Measurements from ENCODE around the gene ZBTB40.
A peak's percentile ranks its signal among the peaks of the same experiment; 100 is the strongest.

Gene ZBTB40

GRCh38 chr1:22451702-22452480, at the start of gene ZBTB40:
Gene ZBTB40, plus strand, starts transcription at chr1:22451851. Its CDS starts 38,098 bp downstream, at chr1:22489949.
- peak; percentile 81 for DNase-seq (ENCODE audit: low read depth)

GRCh38 chr1:22402356-22403053, 49.1 kb upstream of the ZBTB40 start:
- no peak for DNase-seq (ENCODE audit: low read depth)

GRCh38 chr1:22404486-22404885, 47.2 kb upstream of the ZBTB40 start:
- no peak for DNase-seq (ENCODE audit: low read depth)

GRCh38 chr1:22406722-22407495, 44.7 kb upstream of the ZBTB40 start:
- no peak for DNase-seq (ENCODE audit: low read depth)

- no peak for DNase-seq (ENCODE audit: low read depth)
Measured at GRCh38 chr1:22408230-22408629, 43.4 kb upstream of the ZBTB40 start.

- no peak for DNase-seq (ENCODE audit: low read depth)
Measured at GRCh38 chr1:22410401-22410800, 41.2 kb upstream of the ZBTB40 start.

- DNase-seq (ENCODE audit: low read depth) = no peak
Measured at GRCh38 chr1:22410928-22411495, 40.6 kb upstream of the ZBTB40 start.

- no peak for DNase-seq (ENCODE audit: low read depth)
Measured at GRCh38 chr1:22411589-22411988, 40.1 kb upstream of the ZBTB40 start.

GRCh38 chr1:22412932-22413727, 38.5 kb upstream of the ZBTB40 start:
- no peak for DNase-seq (ENCODE audit: low read depth)

- no peak for DNase-seq (ENCODE audit: low read depth)
Measured at GRCh38 chr1:22413799-22414198, 37.9 kb upstream of the ZBTB40 start.

GRCh38 chr1:22414244-22414751, 37.4 kb upstream of the ZBTB40 start:
- DNase-seq (ENCODE audit: low read depth) = no peak

GRCh38 chr1:22415489-22415888, 36.2 kb upstream of the ZBTB40 start:
- DNase-seq (ENCODE audit: low read depth) = no peak

- DNase-seq (ENCODE audit: low read depth) = peak; percentile 48
Measured at GRCh38 chr1:22416555-22417454, 34.8 kb upstream of the ZBTB40 start.

- DNase-seq (ENCODE audit: low read depth) = no peak
Measured at GRCh38 chr1:22417466-22417865, 34.2 kb upstream of the ZBTB40 start.

GRCh38 chr1:22418312-22418711, 33.3 kb upstream of the ZBTB40 start:
- DNase-seq (ENCODE audit: low read depth) = no peak

- no peak for DNase-seq (ENCODE audit: low read depth)
Measured at GRCh38 chr1:22418933-22419382, 32.7 kb upstream of the ZBTB40 start.

- DNase-seq (ENCODE audit: low read depth) = peak; percentile 20
Measured at GRCh38 chr1:22420455-22421053, 31.1 kb upstream of the ZBTB40 start.

GRCh38 chr1:22426781-22427180, 24.9 kb upstream of the ZBTB40 start:
- DNase-seq (ENCODE audit: low read depth) = no peak

GRCh38 chr1:22428672-22429071, 23.0 kb upstream of the ZBTB40 start:
- no peak for DNase-seq (ENCODE audit: low read depth)

GRCh38 chr1:22431965-22432364, 19.7 kb upstream of the ZBTB40 start:
- no peak for DNase-seq (ENCODE audit: low read depth)

Data from stimulated activated CD8-positive, alpha-beta memory T cell treated with anti-CD3 and anti-CD28 coated beads, Interleukin-15, amount 100 ng/mL, for 1 hour (primary cell).